ENCODE results near the gene SHC2. TPM values are rescaled to one million over a fixed set of nuclear protein-coding genes. Genes with fewer than 3 reads are reported as not detected.

The SHC2 gene
- polyA plus RNA-seq, 1 of the 3 experiments (the other 2 are of a cell fraction) = 0.64 TPM

DNA sequence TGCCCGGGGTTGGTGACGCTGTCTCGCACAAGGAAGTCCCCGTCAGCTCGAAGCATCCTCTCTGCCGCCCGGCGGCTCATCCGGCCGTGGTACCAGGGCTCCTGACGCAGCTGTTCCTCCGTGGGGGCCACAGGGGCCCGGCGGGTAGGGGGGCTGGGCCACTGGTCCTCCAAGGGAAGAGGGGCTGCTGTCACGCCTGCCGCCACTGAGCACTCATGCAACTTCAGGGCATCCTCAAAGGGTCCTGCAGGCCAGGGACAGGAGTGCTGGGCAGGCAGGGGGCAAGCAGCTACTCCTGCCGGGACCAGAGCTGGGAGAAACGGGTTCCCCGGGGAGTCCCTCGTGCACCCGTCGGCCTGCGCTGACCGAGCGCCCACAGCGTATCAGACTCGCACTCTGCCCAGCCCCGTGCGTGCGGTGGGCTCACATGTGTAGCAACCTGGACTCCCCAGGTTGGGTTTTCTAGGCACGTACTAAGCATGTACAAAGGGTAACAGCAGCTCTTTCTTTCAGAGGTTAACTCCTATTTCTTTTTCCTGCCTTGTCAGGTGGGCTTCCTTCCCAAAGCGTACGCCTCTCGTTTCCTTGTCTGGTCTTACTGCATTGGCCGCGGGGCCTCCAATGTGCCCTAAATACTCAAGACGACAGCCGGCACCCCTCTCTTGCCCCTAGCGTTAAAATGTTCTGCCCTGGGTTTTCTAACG lies 38.5 kb downstream of the SHC2 start:
- WGBS (ENCODE audit: low lambda C conversion rate) = 72% methylated on average over 16 of the region's 40 CpGs
- H4K20me1 ChIP-seq (ENCODE audit: insufficient read depth) = no peaks in the 10 kb centered on the region
- peaks cover 0 to 7% of the 10 kb centered on the region in 2 experiments; a peak in 1 of 4 replicates for H3K4me1 ChIP-seq (ENCODE audit: control insufficient read depth in 1 of 2, insufficient read depth in 2 of 2, low read depth in 1 of 2, low read length in 1 of 2)
- H3K27me3 ChIP-seq (ENCODE audit: insufficient read depth) = no peaks in the 10 kb centered on the region
- no peak overlapping the region for H3K9ac ChIP-seq
- no peak overlapping the region for H3K4me2 ChIP-seq
- no peaks in the 10 kb centered on the region for H3F3A ChIP-seq (replicated peaks; ENCODE audit: insufficient read depth)
- H3K36me3 ChIP-seq (replicated peaks in 1 of 2; ENCODE audit: control insufficient read depth in 1 of 2, insufficient read depth in 2 of 2, low read length in 1 of 2) = no peaks in the 10 kb centered on the region
- no peak overlapping the region for H2AFZ ChIP-seq (ENCODE audit: low read depth)
- H3K27ac ChIP-seq (ENCODE audit: low read depth in 2 of 2, low read length in 1 of 2) = no peak overlapping the region
- TF ChIP-seq EZH2phosphoT487 (IDR thresholded peaks at IDR 0.05; ENCODE audit: borderline replicate concordance, low read depth) (no peak), MXI1 (IDR thresholded peaks at IDR 0.05; ENCODE audit: low read depth, low read length) (no peak), TEAD4 (IDR thresholded peaks at IDR 0.05; ENCODE audit: borderline replicate concordance, insufficient read depth) (no peak), JUND (IDR thresholded peaks at IDR 0.05) (no peak), FOXJ3 (CRISPR knock-in tag; IDR thresholded peaks at IDR 0.05) (no peak), POLR2AphosphoS5 (IDR thresholded peaks at IDR 0.05; ENCODE audit: low read depth, low read length) (no peak), GABPA (IDR thresholded peaks at IDR 0.05; ENCODE audit: low read depth) (no peak), TCF12 (IDR thresholded peaks at IDR 0.05) (no peak), TAF1 (IDR thresholded peaks at IDR 0.05; ENCODE audit: borderline replicate concordance, low read depth, low read length) (no peak)
- TF ChIP-seq, protein P1, sequence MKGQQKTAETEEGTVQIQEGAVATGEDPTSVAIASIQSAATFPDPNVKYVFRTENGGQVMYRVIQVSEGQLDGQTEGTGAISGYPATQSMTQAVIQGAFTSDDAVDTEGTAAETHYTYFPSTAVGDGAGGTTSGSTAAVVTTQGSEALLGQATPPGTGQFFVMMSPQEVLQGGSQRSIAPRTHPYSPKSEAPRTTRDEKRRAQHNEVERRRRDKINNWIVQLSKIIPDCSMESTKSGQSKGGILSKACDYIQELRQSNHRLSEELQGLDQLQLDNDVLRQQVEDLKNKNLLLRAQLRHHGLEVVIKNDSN (IDR thresholded peaks at IDR 0.05; ENCODE audit: borderline replicate concordance, low read depth) = no peak
- DNase-seq = no peak
- H3K79me2 ChIP-seq (ENCODE audit: insufficient read depth) = no peaks in the 10 kb centered on the region
- H3K9me3 ChIP-seq = no peaks in the 10 kb centered on the region
- H3K4me3 ChIP-seq (ENCODE audit: low read depth in 2 of 2, low read length in 1 of 2) = no peak overlapping the region
- POLR2A ChIA-PET = no interaction called here
- CTCF ChIA-PET = interaction anchor here (0.9 kb wide), 1 partner anchor 53 kb away, joined by 3 read pairs; no protein-coding TSS in a partner anchor
- H3K9me2 ChIP-seq = no peaks in the 10 kb centered on the region

DNA sequence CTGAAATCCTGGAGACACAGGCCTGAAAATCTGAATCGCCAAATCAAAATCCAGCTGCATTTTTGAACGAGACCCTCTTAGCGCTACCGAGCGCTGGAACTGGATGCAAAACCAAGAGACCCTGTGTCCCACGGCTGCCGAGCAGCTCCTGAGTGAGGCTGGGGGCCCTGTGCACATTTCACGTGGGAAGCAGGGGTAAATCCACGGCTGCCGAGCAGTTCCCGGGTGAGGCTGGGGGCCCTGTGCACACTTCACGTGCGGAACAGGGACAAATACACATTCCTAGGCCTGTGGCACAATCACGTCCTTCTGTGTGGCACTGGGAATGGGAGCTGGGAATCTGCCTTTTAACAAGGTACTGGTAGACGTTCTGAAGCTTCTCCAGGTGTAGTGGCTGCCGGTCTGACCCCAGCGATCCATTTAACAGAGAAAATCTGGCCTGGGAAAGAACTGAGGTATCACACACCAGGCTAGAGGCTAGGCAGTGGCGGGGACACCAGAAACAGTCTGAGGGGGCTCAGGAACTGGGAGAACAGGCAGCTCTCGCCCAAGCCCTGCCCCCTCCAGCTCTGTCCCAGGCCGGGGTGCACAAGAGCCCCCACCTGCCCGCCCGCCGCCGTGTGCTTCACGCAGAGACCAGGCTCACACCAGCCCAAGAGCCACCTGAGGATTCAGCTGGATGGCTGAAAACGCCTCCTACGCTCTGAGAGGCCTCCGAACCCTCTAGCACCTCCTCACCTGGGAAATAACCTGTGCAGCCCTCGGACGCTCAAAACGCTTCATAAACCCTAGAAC lies 40.9 kb downstream of the SHC2 start:
- 64% methylated on average over 12 of the region's 31 CpGs for WGBS (ENCODE audit: low lambda C conversion rate)
- H3K9me3 ChIP-seq = no peaks in the 10 kb centered on the region
- TF ChIP-seq MXI1 (IDR thresholded peaks at IDR 0.05; ENCODE audit: low read depth, low read length) (no peak), NFIC (IDR thresholded peaks at IDR 0.05; ENCODE audit: borderline replicate concordance) (no peak), RCOR1 (IDR thresholded peaks at IDR 0.05; ENCODE audit: low read length) (no peak), SIN3A (IDR thresholded peaks at IDR 0.05; ENCODE audit: borderline replicate concordance, low read depth, low read length) (no peak), FOSL2 (IDR thresholded peaks at IDR 0.05; ENCODE audit: borderline replicate concordance, low read depth) (no peak), FOXJ3 (CRISPR knock-in tag; IDR thresholded peaks at IDR 0.05) (no peak), SMC3 (IDR thresholded peaks at IDR 0.05; ENCODE audit: low read depth, low read length) (no peak), CHD2 (IDR thresholded peaks at IDR 0.05; ENCODE audit: low read length, partially characterized antibody) (no peak)
- TF ChIP-seq, protein P1 (IDR thresholded peaks at IDR 0.05; ENCODE audit: borderline replicate concordance, low read depth) = no peak
- TF ChIP-seq, protein P2, sequence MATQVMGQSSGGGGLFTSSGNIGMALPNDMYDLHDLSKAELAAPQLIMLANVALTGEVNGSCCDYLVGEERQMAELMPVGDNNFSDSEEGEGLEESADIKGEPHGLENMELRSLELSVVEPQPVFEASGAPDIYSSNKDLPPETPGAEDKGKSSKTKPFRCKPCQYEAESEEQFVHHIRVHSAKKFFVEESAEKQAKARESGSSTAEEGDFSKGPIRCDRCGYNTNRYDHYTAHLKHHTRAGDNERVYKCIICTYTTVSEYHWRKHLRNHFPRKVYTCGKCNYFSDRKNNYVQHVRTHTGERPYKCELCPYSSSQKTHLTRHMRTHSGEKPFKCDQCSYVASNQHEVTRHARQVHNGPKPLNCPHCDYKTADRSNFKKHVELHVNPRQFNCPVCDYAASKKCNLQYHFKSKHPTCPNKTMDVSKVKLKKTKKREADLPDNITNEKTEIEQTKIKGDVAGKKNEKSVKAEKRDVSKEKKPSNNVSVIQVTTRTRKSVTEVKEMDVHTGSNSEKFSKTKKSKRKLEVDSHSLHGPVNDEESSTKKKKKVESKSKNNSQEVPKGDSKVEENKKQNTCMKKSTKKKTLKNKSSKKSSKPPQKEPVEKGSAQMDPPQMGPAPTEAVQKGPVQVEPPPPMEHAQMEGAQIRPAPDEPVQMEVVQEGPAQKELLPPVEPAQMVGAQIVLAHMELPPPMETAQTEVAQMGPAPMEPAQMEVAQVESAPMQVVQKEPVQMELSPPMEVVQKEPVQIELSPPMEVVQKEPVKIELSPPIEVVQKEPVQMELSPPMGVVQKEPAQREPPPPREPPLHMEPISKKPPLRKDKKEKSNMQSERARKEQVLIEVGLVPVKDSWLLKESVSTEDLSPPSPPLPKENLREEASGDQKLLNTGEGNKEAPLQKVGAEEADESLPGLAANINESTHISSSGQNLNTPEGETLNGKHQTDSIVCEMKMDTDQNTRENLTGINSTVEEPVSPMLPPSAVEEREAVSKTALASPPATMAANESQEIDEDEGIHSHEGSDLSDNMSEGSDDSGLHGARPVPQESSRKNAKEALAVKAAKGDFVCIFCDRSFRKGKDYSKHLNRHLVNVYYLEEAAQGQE (IDR thresholded peaks at IDR 0.05; ENCODE audit: low read depth, low read length) = no peak
- H4K20me1 ChIP-seq (ENCODE audit: insufficient read depth) = no peaks in the 10 kb centered on the region
- H3K27ac ChIP-seq (ENCODE audit: low read depth in 2 of 2, low read length in 1 of 2) = no peak overlapping the region
- no peaks in the 10 kb centered on the region for H3K36me3 ChIP-seq (replicated peaks in 1 of 2; ENCODE audit: control insufficient read depth in 1 of 2, insufficient read depth in 2 of 2, low read length in 1 of 2)
- no peaks in the 10 kb centered on the region for H3F3A ChIP-seq (replicated peaks; ENCODE audit: insufficient read depth)
- H3K9me2 ChIP-seq = no peaks in the 10 kb centered on the region
- H3K9ac ChIP-seq = no peak overlapping the region
- no peak overlapping the region for H3K4me2 ChIP-seq
- H2AFZ ChIP-seq (ENCODE audit: low read depth) = no peak overlapping the region
- no peak overlapping the region for H3K4me3 ChIP-seq (ENCODE audit: low read depth in 2 of 2, low read length in 1 of 2)
- CTCF ChIA-PET = interaction anchor here (0.7 to 1.3 kb wide), 3 partner anchors 60 to 86 kb away, joined by 3 read pairs; no protein-coding TSS in a partner anchor
- POLR2A ChIA-PET = no interaction called here
- no peaks in the 10 kb centered on the region for H3K27me3 ChIP-seq (ENCODE audit: insufficient read depth)
- no peaks in the 10 kb centered on the region for H3K4me1 ChIP-seq (ENCODE audit: control insufficient read depth in 1 of 2, insufficient read depth in 2 of 2, low read depth in 1 of 2, low read length in 1 of 2)
- no peaks in the 10 kb centered on the region for H3K79me2 ChIP-seq (ENCODE audit: insufficient read depth)
- no peak for DNase-seq
